Upper lobe of right lung (tissue), 1 donor: ENCODE measurements around the gene TMEM59L. TPM values are rescaled to one million over a fixed set of nuclear protein-coding genes. Genes with fewer than 3 reads are reported as not detected.

Experiments
- ATAC-seq: fragments of 200-7000 bp; cut with Tn5 transposase; one replicate; pipeline ENCODE4 v1.9.1; 2020; ENCODE audit warnings: mild to moderate bottlenecking, moderate library complexity
- DNase-seq: peaks from one replicate; pipeline ENCODE4 v3.0.0-alpha.2; 2020
- H3K27ac ChIP-seq: fragments of 200-600 bp; one replicate; pipeline ENCODE4 v1.8.0; 2022
- H3K27me3 ChIP-seq: fragments of 200-600 bp; one replicate; pipeline ENCODE4 v1.8.0; 2022; ENCODE audit warnings: mild to moderate bottlenecking
- H3K36me3 ChIP-seq: fragments of 200-600 bp; one replicate; pipeline ENCODE4 v1.8.0; 2022
- H3K4me1 ChIP-seq: fragments of 200-600 bp; one replicate; pipeline ENCODE4 v1.8.0; 2022
- H3K4me3 ChIP-seq: fragments of 200-600 bp; one replicate; pipeline ENCODE4 v1.8.0; 2022; ENCODE audit warnings: mild to moderate bottlenecking
- H3K9me3 ChIP-seq: fragments of 200-600 bp; one replicate; pipeline ENCODE4 v1.8.0; 2022
- CTCF ChIP-seq: fragments of 200-600 bp; IDR thresholded peaks from one replicate; pipeline ENCODE4 v1.8.0; 2022; ENCODE audit warnings: antibody characterized with exemption
- intact Hi-C: fragments of 100-400 bp; cut with DNase I; formaldehyde crosslinking; loops from one replicate; pipeline ENCODE4 v1.11.0; 2022
- total RNA-seq: library from RNA; stranded (reverse); fragmentation: NEBNext Ultra II Directional; extraction: Animal tissue kit (Norgen Biotek cat#: 25700); gene quantifications from one replicate; pipeline ENCODE4 v1.2.1, GENCODE V29; 2021
- donor health status: DM: no; HTN: yes; CAD: no; lungs with severe emphysema.

The TMEM59L gene
- total RNA-seq, 1 donor from 2014 or later = 2.2 TPM

GRCh38 chr19:18648973-18649315 lies 36.3 kb downstream of the TMEM59L start:
- peak overlapping the region; percentile 11 for H3K4me3 ChIP-seq
- intact Hi-C loops = no loop called here
- peak; percentile 23 for ATAC-seq
- TF ChIP-seq CTCF = no peak
- H3K27ac ChIP-seq = peak overlapping the region; percentile 85
- H3K36me3 ChIP-seq = no peaks in the 10 kb centered on the region
- no peaks in the 10 kb centered on the region for H3K27me3 ChIP-seq
- no peaks in the 10 kb centered on the region for H3K9me3 ChIP-seq
- DNase-seq = no peak
- peaks cover 30% of the 10 kb centered on the region for H3K4me1 ChIP-seq

GRCh38 chr19:18649371-18650020 lies 36.8 kb downstream of the TMEM59L start:
- peaks cover 30% of the 10 kb centered on the region for H3K4me1 ChIP-seq
- TF ChIP-seq CTCF = no peak
- intact Hi-C loops = no loop called here
- H3K27ac ChIP-seq = peak overlapping the region; percentile 85
- no peaks in the 10 kb centered on the region for H3K27me3 ChIP-seq
- peak overlapping the region; percentile 11 for H3K4me3 ChIP-seq
- H3K9me3 ChIP-seq = no peaks in the 10 kb centered on the region
- peak; percentile 66 for ATAC-seq
- DNase-seq = peak; percentile 77
- H3K36me3 ChIP-seq = no peaks in the 10 kb centered on the region

- Histone ChIP-seq H3K4me1 (peaks cover 30% of the 10 kb centered on the region), H3K4me3 (peak overlapping the region; percentile 14), H3K27me3 (no peaks in the 10 kb centered on the region), H3K9me3 (no peaks in the 10 kb centered on the region), H3K27ac (peak overlapping the region; percentile 85), H3K36me3 (no peaks in the 10 kb centered on the region)
- no peak for TF ChIP-seq CTCF
- intact Hi-C loops = no loop called here
- DNase-seq (no peak), ATAC-seq (peak; percentile 28)
Observed at GRCh38 chr19:18650021-18650390, 37.3 kb downstream of the TMEM59L start.

- Histone ChIP-seq H3K27me3 (no peaks in the 10 kb centered on the region), H3K27ac (peak overlapping the region; percentile 85), H3K4me1 (peaks cover 30% of the 10 kb centered on the region), H3K9me3 (no peaks in the 10 kb centered on the region), H3K36me3 (no peaks in the 10 kb centered on the region), H3K4me3 (peak overlapping the region; percentile 14)
- TF ChIP-seq CTCF = no peak
- DNase-seq (no peak), ATAC-seq (peak; percentile 52)
- intact Hi-C loops = no loop called here
Observed at GRCh38 chr19:18650468-18651041, 37.9 kb downstream of the TMEM59L start.

GRCh38 chr19:18651300-18651699 lies 38.6 kb downstream of the TMEM59L start:
- no peaks in the 10 kb centered on the region for H3K27me3 ChIP-seq
- TF ChIP-seq CTCF = no peak
- ATAC-seq (no peak), DNase-seq (no peak)
- H3K27ac ChIP-seq = peak overlapping the region; percentile 85
- intact Hi-C loops = no loop called here
- H3K36me3 ChIP-seq = no peaks in the 10 kb centered on the region
- H3K9me3 ChIP-seq = no peaks in the 10 kb centered on the region
- peaks cover 30% of the 10 kb centered on the region for H3K4me1 ChIP-seq
- no peak overlapping the region for H3K4me3 ChIP-seq
